SU-DHL-6 (cell line): ENCODE measurements around the gene CPPED1.

Experiments used
- H2AFZ ChIP-seq: fragments of 200-600 bp; sonication (generic); 2 replicates; pipeline ENCODE4 v1.6.1; 2014; ENCODE audit warnings: low read depth, mild to moderate bottlenecking, moderate library complexity, mixed read lengths, antibody characterized with exemption, low read length; ENCODE audit not compliant: severe bottlenecking
- H3F3A ChIP-seq: fragments of 200-600 bp; shearing (Covaris generic); 2 replicates; pipeline ENCODE4 v1.6.0; 2016; ENCODE audit warnings: antibody characterized with exemption, mild to moderate bottlenecking; ENCODE audit not compliant: insufficient read depth
- H3K27ac ChIP-seq: fragments of 200-600 bp; sonication (generic); 2 replicates; pipeline ENCODE4 v1.5.1; 2016; ENCODE audit warnings: low read depth, mild to moderate bottlenecking, low read length, moderate library complexity, mixed read lengths
- H3K27me3 ChIP-seq: fragments of 200-600 bp; sonication (generic), shearing (Covaris generic); 2 replicates; pipeline ENCODE4 v1.6.0; 2014; ENCODE audit warnings: mild to moderate bottlenecking, low read length
- H3K36me3 ChIP-seq: fragments of 200-600 bp; sonication (generic); 2 replicates; pipeline ENCODE4 v1.6.1; 2014; ENCODE audit warnings: mild to moderate bottlenecking, low read length, mixed read lengths
- H3K4me2 ChIP-seq: fragments of 300-600, 200-600 bp; shearing (Covaris generic), sonication (generic); 2 replicates; pipeline ENCODE4 v1.6.0; 2014; ENCODE audit warnings: low read length, low read depth, mild to moderate bottlenecking; ENCODE audit not compliant: poor library complexity, severe bottlenecking
- H3K4me3 ChIP-seq: fragments of 200-600 bp; sonication (generic); 2 replicates; pipeline ENCODE4 v1.5.1; 2014; ENCODE audit warnings: antibody characterized with exemption, low read length, mild to moderate bottlenecking, mixed read lengths; ENCODE audit not compliant: insufficient read depth, poor library complexity, severe bottlenecking
- H3K79me2 ChIP-seq: fragments of 200-600 bp; sonication (generic); 2 replicates; pipeline ENCODE4 v1.6.1; 2014; ENCODE audit warnings: mild to moderate bottlenecking, low read length, moderate library complexity; ENCODE audit not compliant: insufficient read depth
- H3K9ac ChIP-seq: fragments of 200-600 bp; sonication (generic); 2 replicates; pipeline ENCODE4 v1.7.0; 2014; ENCODE audit warnings: mild to moderate bottlenecking, low read length
- H3K9me2 ChIP-seq: fragments of 200-600 bp; sonication (generic); replicated peaks from 2 replicates; pipeline ENCODE4 v1.6.1; 2014; ENCODE audit warnings: low read length; ENCODE audit not compliant: insufficient read depth
- H3K9me3 ChIP-seq: fragments of 200-600 bp; sonication (generic); 2 replicates; pipeline ENCODE4 v1.6.1; 2014; ENCODE audit warnings: low read length, mixed read lengths; ENCODE audit not compliant: insufficient read depth
- H4K20me1 ChIP-seq: fragments of 200-600 bp; sonication (generic); 2 replicates; pipeline ENCODE4 v1.6.1; 2014; ENCODE audit warnings: low read depth, mild to moderate bottlenecking, antibody characterized with exemption, low read length, moderate library complexity, mixed read lengths
- EZH2phosphoT487 ChIP-seq: fragments of 200-600 bp; sonication (generic), shearing (Covaris generic); conservative IDR thresholded peaks from 2 replicates; pipeline ENCODE4 v1.6.1; 2018; ENCODE audit warnings: mild to moderate bottlenecking, antibody characterized with exemption, low read length, moderate library complexity, mixed read lengths
- TF ChIP-seq, protein P1 (sequence below): fragments of 200-600 bp; sonication (generic); IDR thresholded peaks from one replicate; pipeline ENCODE4 v1.5.1; 2017; ENCODE audit warnings: antibody characterized with exemption, mild to moderate bottlenecking, low read length, moderate library complexity; ENCODE audit not compliant: insufficient read depth, poor library complexity, severe bottlenecking

Gene CPPED1

DNA sequence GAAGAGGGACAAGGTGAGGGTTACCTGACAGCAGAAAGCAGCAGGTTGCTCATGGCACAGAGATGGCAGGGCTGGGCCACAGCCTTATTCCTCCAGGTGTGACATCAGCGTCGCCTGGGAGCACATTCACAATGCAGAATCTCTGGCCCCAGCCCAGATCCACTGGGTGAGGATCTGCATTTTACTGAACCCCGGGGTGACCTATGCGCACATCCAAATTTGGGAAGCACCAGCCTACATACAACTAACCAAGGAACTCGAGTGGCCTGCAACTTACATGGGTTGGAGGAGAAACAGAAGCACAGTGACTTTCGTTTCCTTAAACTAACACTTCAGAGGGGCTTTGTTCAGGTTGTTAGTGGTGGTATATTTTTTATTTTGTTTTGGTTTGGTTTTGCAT is 17.6 kb downstream of the CPPED1 start:
- no peaks in the 10 kb centered on the region for H3F3A ChIP-seq
- H3K27ac ChIP-seq: no peak overlapping the region
- no peak overlapping the region for H3K4me2 ChIP-seq
- no peak overlapping the region for H3K9ac ChIP-seq
- no peak overlapping the region for H2AFZ ChIP-seq
- H3K36me3 ChIP-seq: no peaks in the 10 kb centered on the region
- TF ChIP-seq, protein P1, sequence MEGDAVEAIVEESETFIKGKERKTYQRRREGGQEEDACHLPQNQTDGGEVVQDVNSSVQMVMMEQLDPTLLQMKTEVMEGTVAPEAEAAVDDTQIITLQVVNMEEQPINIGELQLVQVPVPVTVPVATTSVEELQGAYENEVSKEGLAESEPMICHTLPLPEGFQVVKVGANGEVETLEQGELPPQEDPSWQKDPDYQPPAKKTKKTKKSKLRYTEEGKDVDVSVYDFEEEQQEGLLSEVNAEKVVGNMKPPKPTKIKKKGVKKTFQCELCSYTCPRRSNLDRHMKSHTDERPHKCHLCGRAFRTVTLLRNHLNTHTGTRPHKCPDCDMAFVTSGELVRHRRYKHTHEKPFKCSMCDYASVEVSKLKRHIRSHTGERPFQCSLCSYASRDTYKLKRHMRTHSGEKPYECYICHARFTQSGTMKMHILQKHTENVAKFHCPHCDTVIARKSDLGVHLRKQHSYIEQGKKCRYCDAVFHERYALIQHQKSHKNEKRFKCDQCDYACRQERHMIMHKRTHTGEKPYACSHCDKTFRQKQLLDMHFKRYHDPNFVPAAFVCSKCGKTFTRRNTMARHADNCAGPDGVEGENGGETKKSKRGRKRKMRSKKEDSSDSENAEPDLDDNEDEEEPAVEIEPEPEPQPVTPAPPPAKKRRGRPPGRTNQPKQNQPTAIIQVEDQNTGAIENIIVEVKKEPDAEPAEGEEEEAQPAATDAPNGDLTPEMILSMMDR: no peak
- no peak for TF ChIP-seq EZH2phosphoT487
- no peaks in the 10 kb centered on the region for H3K9me3 ChIP-seq
- H4K20me1 ChIP-seq: no peaks in the 10 kb centered on the region
- H3K79me2 ChIP-seq: no peaks in the 10 kb centered on the region
- no peaks in the 10 kb centered on the region for H3K9me2 ChIP-seq
- no peak overlapping the region for H3K4me3 ChIP-seq
- no peaks in the 10 kb centered on the region for H3K27me3 ChIP-seq

DNA sequence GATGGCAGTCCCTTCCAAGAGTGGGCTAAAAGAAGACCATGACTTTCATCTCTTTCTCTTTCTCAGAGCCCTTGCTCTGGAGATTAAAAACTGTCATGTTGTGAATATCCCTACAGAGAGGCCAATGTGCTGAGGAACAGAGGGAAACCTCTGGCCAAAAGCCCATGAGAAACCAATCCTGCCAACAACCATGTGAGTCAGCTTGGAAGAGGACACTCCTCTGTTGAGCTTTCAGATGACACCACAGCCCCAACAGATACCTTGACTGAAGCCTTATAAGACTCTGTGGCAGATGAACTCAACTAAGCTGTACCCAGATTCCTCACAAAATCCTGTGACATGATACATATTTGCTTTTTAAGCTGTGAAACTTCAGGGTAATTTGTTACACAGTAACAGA is 19.6 kb downstream of the CPPED1 start:
- Histone ChIP-seq H3K9me3 (no peaks in the 10 kb centered on the region), H3F3A (no peaks in the 10 kb centered on the region), H3K9me2 (no peaks in the 10 kb centered on the region), H2AFZ (no peak overlapping the region), H3K4me2 (no peak overlapping the region), H3K36me3 (no peaks in the 10 kb centered on the region), H3K27ac (no peak overlapping the region), H3K27me3 (no peaks in the 10 kb centered on the region), H3K4me3 (no peak overlapping the region), H3K9ac (no peak overlapping the region), H4K20me1 (no peaks in the 10 kb centered on the region), H3K79me2 (no peaks in the 10 kb centered on the region)
- TF ChIP-seq, protein P1: no peak
- TF ChIP-seq EZH2phosphoT487: no peak

DNA sequence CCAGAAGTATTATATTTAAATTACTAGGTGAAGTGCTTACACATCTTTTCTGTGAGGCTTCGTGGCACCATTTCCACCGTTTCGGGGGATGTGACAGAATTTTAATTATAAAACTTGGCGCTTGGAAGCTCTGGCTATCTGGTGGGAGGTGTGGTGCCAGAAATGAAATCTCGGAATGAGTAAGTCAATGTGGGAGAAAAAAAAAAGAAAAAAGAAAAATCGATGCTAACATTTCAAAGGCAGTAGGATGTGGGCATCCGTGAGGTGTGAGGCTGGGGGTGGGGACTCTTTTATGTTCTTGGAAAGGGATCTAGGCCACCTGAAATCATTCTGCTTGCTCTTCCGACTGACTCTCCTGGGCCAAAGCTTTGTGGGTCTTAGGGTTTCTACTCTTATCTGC is 21.9 kb downstream of the CPPED1 start:
- Histone ChIP-seq H3K9me2 (no peaks in the 10 kb centered on the region), H3K9me3 (no peaks in the 10 kb centered on the region), H3K4me2 (no peak overlapping the region), H3K36me3 (no peaks in the 10 kb centered on the region), H3K27me3 (no peaks in the 10 kb centered on the region), H3K4me3 (no peak overlapping the region), H4K20me1 (no peaks in the 10 kb centered on the region), H3K27ac (no peak overlapping the region), H3K79me2 (no peaks in the 10 kb centered on the region), H3K9ac (no peak overlapping the region), H2AFZ (no peak overlapping the region), H3F3A (no peaks in the 10 kb centered on the region)
- TF ChIP-seq, protein P1: no peak
- TF ChIP-seq EZH2phosphoT487: no peak
